Activated CD8-positive, alpha-beta memory T cell treated with anti-CD3 and anti-CD28 coated beads for 48 hours (primary cell): ENCODE data around the gene PSG2.
"Not testable (repeated sequence)": the region's sequence is repeated elsewhere in the genome, so short reads cannot be mapped to it uniquely, and the experiment has no call there.

Source experiments
- DNase-seq, 3 experiments: peaks; one replicate each; pipeline ENCODE4 v3.0.0-alpha.2; 2020; ENCODE audit warnings: low read depth in 2 of 3, low spot score in 2 of 3

The PSG2 gene

DNA sequence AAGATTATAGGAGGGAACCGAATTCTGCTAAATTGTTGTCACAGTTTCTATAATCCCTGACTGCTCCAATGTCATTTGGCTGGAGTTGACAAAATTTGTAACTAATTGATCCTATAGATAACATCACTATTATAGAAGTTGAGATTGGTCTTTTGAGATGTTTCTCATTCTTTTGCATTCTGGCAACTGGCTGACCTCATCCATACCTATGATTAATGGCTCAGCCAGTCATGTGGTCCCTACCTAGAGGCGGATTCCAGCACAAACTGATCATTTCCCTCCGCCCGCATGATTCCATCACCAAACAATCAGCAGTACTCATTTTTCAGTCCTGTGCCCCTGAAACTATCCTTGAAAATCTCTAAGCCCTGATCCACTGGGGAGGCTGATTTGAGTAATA lies 4.2 kb downstream of the PSG2 start:
- DNase-seq, result no peak

DNA sequence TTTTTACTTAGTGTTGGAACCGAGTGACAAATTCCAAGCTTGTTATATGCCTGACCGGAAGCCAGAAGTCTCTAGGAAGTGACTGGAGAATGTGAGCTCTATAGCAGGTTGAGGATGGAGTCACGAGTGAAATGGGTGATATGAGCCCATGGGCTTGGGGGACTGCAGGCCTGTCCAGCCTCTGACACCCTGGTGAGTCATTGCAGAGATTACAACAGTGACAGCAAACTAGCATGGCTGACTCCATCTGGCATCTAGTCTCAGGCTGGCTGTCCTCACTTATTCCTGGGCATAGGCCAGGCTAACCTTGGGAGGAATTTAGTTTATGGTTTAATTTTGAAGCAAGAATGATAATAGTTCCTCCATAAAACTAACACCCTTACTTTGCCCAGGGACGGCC lies 4.6 kb downstream of the PSG2 start:
- not testable (repeated sequence) for DNase-seq

DNA sequence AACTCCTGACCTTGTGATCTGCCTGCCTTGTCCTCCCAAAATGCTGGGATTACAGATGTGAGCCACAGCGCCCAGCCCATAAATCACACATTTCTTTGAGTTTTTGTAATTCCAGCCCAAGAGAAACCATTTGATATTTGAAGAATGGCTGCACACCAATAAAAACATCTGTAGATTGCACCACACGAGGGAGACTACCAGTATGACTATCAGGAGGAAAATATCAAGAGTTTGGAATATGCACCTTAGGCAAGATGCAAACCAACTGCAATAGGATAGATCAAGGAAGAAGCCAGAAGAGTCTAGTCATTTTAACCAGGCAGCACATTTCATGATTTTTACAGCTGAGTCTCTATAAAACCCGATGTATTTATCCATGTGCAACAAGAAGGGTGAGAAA lies 20.1 kb downstream of the PSG2 start:
- DNase-seq, result not testable (repeated sequence)

DNA sequence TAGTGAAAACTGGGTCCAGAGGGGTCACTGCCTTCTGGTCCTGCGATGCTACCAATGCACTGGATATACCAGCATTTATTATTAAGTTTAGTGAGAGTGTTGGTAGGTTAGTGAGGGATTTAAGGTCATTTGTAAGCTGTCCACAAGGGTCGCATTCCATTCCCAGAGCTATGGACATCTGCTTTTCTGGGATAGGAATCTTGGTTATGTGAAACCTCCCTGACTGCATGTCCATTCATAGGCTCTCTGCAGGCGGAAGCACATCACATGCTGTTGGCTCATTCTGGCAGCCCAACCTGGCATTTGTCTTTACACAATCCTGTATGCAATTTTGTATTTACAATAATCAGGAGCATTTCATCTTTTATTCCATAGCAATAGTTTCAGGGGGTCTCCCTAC lies 21.2 kb downstream of the PSG2 start:
- DNase-seq, result not testable (repeated sequence)

DNA sequence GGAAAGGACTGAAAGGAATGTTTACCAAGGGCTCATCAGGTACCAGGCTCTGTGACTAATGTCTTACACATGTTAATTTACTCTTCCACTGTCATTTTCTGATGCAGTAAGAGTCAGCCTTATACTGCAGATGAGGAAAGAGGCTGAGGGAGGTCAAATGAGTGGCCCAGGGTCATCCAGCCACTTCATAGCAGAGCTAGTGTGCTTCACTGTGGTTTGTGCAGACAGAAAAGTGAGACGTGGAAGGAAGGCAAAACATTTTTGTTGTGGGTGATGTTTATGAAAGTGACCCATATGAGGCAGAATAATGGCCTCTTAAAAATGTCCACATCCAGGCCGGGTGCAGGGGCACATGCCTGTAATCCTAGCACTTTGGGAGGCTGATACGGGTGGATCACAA lies 22.2 kb downstream of the PSG2 start:
- not testable (repeated sequence) for DNase-seq

DNA sequence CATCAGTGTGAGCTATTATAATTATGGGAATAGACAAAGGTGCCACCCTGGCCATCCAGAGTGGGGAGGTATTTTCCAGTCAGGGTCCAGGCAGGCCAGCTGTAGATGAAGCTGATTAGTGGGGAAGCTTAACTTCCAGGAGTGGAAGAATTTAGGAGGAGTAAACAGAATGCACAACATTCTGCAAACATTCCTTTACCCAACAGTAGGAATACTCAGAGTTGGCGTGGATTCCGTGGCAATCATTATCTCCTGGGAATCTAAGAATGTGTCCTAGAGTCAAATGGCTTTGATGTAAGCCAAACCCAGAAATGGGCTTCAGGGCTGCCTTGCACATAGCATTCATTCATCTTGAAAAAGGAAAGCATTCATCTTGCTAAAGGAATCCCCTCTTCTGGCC lies 23.0 kb downstream of the PSG2 start:
- DNase-seq, result not testable (repeated sequence)

DNA sequence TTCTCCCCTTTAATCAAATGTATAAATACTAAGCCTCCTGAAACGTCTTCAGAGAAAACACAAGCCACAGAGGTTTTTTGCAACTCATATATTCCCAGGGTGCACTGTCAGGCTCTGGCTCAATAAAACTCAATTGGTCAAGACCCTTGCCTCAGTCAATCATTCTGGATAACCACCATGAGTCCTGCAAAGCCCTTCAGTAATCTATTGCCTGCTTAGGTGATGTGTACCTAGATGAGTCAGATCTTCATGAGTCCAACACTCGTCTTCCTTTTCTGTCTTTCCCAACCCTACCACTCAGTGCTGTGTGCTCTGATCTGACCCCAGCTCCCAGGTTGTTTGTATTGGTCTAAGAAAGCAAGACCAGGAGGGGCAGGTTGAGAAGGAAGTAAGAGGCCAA lies 24.1 kb downstream of the PSG2 start:
- DNase-seq, result not testable (repeated sequence)

DNA sequence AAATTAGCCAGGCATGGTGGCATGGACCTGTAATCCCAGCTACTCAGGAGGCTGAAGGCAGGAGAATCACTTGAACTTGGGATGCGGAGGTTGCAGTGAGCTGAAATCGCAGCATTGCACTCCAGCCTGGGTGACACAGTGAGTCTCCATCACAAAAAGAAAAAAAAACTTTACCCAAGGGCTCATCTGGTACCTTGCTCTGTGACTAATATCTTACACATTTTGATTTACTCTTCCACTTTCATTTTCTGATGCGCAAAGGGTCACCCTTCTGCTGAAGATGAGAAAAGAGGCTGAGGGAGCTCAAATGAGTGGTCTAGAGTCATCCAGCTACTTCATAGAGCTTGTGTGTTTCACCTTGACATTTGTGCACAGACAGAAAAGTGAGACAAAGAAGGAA lies 34.5 kb downstream of the PSG2 start:
- DNase-seq, result not testable (repeated sequence)

DNA sequence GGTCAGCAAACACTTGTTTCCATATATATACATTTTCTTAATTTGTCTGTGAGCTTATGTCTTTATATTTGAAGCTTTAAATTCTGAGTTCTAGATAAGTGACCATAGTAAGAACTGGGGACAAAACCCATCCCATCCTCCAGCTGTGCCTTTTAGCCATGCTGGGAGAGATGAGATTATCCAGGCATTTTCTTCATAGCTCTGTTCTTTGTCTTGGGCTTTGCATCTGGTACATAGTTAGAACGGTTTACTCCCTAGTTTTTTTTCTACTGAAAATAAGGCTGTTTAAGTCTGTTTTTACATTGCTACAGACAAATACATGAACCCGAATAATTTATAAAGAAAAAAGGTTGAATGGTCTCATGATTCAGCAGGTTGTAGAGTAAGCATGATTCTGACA lies 35.9 kb downstream of the PSG2 start:
- DNase-seq, result not testable (repeated sequence)

DNA sequence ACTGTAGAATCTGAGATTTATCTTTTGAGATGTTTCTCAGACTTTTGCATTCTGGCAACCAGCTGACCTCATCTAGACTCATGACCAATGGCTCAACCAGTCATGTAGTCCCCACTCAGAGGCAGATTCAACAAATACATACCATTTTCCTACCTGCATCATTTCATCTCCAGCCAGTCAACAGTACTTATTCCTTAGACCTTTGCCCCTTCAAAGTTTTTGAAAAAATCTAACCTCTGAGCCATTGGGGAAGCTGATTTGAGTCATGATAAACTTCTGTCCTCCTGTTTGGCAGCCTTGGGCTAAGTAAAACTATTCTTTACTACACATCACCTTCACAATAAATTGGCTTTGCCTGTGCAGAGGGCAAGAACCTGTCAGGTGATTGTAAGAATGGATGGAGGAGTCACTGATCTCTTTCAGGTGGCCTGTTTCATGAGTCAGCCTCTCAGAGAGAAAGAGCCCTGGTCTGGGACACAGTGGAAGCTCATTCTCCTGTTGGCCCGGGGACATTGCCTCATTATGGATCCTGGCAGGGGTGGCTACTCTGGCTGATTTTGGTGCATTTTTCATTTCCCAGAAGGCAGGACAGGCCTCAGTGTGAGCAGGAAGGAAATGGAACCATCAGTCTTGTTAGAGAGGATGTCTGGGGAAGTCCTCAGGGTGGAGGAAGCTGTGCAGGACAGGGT lies 38.9 kb downstream of the PSG2 start:
- DNase-seq, result not testable (repeated sequence)

DNA sequence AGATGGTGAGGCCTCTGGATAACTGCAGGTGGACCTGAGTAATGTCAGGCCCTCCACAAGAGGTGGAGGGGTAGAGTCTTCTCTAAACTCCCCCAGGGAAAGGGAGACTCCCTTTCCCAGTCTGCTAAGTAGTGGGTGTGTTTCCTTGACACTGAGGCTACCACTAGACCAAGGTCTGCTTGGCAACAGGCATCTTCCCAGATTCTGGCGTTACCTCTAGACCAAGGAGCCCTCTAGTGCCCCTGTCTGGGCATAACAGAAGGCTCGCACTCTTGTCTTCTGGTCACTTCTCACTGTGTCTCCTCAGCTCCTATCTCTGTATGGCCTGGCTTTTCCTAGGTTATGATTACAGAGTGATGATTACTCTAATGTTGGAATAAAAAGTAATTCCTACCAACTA lies 50.9 kb downstream of the PSG2 start:
- not testable (repeated sequence) for DNase-seq

DNA sequence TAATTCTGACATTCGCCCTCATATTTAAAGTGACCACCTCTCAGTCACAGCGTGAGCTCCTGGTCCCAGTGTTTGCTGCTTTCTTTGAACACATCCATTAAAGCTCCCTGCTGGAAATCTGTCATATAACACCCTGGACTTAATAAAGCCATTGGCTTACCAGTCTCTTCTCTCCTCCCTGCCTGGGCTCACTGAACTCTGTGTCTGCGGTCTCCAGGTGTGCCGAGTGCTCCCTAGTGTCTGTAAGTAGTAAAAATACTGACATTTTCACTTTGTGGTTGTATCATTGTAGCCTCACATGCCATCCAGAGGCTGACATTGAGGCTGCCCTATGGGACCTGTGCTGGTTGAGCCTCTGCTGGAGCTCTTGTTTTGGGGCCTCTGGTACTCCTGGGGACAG lies 53.6 kb downstream of the PSG2 start:
- no peak for DNase-seq

DNA sequence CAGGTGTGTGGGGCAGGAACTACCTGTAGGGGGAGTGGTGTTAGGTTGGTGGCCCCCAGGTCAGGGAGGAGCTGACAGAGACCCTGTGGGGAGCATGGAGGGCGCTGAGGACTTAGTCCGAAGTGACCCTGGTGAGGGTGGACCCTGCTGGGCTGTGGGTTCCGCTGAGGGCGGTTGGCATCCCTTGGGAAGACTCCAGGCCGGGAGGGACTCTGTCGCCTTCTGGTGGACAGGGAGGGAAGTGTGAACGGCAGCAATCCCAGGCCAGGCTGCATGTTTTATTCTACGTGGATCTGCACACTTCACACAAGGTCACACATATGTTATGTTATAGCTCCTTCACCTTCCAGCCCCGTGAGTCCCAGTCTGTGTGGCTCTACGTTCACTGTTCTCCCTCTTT lies 54.5 kb downstream of the PSG2 start:
- not testable (repeated sequence) for DNase-seq

DNA sequence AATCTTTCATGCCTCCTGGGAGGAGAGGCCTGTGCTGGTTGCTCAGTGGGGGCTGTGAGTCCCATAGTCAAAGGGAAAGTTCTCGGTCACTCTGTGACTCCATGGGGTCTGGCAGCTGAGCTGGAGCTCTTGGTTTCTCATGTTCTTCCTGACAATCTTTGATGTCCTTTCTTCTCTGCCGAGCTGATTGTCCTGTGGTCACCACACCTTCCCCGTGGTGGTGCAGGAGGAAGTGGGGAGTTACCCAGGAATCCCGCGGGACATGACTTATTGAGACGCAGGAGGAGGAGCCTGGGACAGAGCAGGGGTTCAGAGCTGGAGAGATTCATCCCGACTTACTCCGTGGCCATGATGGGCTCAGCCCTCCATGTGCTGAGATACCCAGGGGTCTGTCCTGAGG lies 55.4 kb downstream of the PSG2 start:
- not testable (repeated sequence) for DNase-seq

DNA sequence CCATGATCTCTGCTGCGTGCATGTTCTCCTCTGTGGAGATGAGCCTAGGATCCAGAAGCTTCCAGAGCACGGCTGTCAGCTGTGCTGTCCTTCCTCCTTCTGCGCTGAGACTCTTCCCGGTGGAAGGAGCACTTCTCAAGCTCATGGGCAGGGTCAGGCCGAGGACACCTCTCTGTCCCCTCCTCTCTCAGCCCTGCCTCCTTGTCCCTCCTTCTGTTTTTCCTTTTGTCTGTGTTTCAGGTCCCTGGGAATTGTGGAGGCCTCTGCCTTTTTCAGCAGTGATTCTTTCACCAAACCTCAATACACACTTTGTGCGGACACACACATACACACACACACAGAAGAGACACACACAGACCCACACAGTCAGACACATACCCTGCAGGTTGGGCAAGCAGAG lies 56.1 kb downstream of the PSG2 start, which contains the start of gene PSG11:
Gene PSG11, minus strand, starts transcription at position 101 of the 400 bp plus-strand sequence. Its CDS starts 97 bp downstream, at position 4.
- DNase-seq, result not testable (repeated sequence)

DNA sequence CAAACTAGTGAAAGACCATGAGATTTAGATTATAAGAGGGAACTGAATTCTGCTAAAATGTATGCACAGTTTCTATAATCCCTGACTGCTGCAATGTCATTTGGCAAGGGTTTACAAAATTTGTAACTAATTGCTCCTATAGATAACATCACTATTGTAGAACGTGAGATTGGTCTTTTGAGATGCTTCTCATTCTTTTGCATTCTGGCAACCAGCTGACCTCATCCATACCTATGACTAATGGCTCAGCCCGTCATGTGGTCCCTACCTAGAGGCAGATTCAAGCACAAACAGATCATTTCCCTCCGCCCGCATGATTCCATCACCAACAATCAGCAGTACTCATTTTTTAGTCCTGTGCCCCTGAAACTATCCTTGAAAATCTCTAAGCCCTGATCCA lies 60.4 kb downstream of the PSG2 start:
- not testable (repeated sequence) for DNase-seq

DNA sequence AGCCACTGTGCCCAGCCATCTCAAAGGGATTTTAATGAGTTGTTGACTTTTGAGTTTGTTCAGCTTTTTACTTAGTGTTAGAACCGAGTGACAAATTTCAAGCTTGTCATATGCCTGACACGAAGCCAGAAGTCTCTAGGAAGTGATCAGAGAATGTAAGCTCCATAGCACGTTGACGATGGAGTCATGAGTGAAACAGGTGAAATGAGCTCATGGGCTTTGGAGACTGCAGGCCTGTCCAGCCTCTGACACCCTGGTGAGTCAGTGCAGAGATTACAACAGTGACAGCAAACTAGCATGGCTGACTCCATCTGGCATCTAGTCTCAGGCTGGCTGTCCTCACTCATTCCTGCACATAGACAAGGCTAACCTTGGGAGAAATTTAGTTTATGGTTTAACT lies 60.9 kb downstream of the PSG2 start:
- not testable (repeated sequence) for DNase-seq

DNA sequence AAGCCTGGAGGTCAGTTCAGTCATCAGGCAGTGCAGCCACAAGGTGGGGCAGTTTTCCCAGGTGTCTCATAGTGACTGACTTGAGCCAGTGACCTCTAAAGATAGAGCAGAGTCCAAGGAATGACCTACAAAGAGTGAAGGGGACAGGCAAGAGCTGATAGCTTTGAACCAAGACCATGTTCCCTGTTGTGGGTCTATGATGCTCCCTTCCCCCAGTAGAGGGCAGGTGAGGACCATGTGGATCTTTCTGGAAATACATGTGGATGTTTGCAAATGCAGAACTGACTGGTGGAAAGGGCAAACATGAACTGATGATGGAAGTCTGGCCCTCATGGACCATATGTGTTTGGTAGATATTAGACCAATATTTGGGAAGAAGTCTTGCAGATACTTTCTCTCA lies 62.9 kb downstream of the PSG2 start:
- not testable (repeated sequence) for DNase-seq
